HepG2 (cell line): ENCODE results near the gene LMTK2.

Experiments used
- ARNT ChIP-seq: fragments of 450-650 bp; IDR thresholded peaks from 2 replicates; pipeline ENCODE4 v1.6.1; 2017
- CREB1 ChIP-seq, 2 experiments: fragments of 450-650 bp in 1 of 2; IDR thresholded peaks; 2 replicates each; pipeline ENCODE4 v1.6.1; 2016 to 2017; ENCODE audit warnings: control low read depth in 1 of 2, mild to moderate bottlenecking in 1 of 2, missing compliant biosample characterization in 1 of 2, missing genetic modification characterization in 1 of 2
- CTCF ChIP-seq: sonication (generic); formaldehyde crosslinking; IDR thresholded peaks from 2 replicates; pipeline ENCODE4 v1.5.0; 2020; ENCODE audit warnings: mild to moderate bottlenecking, missing genetic modification reagents, moderate library complexity
- EZH2 ChIP-seq: conservative IDR thresholded peaks from 2 replicates; pipeline ENCODE4 v1.6.1; 2012; ENCODE audit warnings: mild to moderate bottlenecking, low read depth, low read length, moderate library complexity
- KAT8 ChIP-seq: IDR thresholded peaks from 2 replicates; pipeline ENCODE4 v1.6.1; 2016; ENCODE audit warnings: missing genetic modification reagents, missing compliant biosample characterization
- NRL ChIP-seq: sonication (generic); formaldehyde crosslinking; IDR thresholded peaks from 2 replicates; pipeline ENCODE4 v1.5.0; 2020; ENCODE audit warnings: missing genetic modification reagents, mild to moderate bottlenecking, moderate library complexity, borderline replicate concordance
- SMARCE1 ChIP-seq: fragments of 450-650 bp; IDR thresholded peaks from 2 replicates; pipeline ENCODE4 v1.6.1; 2017; ENCODE audit warnings: borderline replicate concordance
- SOX6 ChIP-seq, 2 experiments: fragments of 450-650 bp in 1 of 2; sonication (generic) in 1 of 2; formaldehyde crosslinking in 1 of 2; IDR thresholded peaks; 2 replicates each; pipeline versions ENCODE4 v1.4.0 to v1.6.1; 2017 to 2020; ENCODE audit warnings: antibody characterized with exemption in 1 of 2, mild to moderate bottlenecking in 1 of 2, missing genetic modification reagents in 1 of 2
- USF2 ChIP-seq, 2 experiments: sonication (generic) in 1 of 2; formaldehyde crosslinking in 1 of 2; IDR thresholded peaks; 2 replicates each; pipeline versions ENCODE4 v1.5.1 to v1.6.1; 2011 to 2020; ENCODE audit warnings: borderline replicate concordance in 1 of 2, low read depth in 1 of 2, low read length in 1 of 2, mild to moderate bottlenecking in 1 of 2, missing genetic modification reagents in 1 of 2, moderate library complexity in 1 of 2
- ZNF10 ChIP-seq: sonication (generic); formaldehyde crosslinking; IDR thresholded peaks from 2 replicates; pipeline ENCODE4 v1.4.0; 2020; ENCODE audit warnings: mild to moderate bottlenecking, low read depth, missing genetic modification reagents, borderline replicate concordance
- TF ChIP-seq, protein P1 (sequence below): IDR thresholded peaks from 2 replicates; pipeline ENCODE4 v1.6.1; 2012; ENCODE audit warnings: inconsistent platforms

DNA sequence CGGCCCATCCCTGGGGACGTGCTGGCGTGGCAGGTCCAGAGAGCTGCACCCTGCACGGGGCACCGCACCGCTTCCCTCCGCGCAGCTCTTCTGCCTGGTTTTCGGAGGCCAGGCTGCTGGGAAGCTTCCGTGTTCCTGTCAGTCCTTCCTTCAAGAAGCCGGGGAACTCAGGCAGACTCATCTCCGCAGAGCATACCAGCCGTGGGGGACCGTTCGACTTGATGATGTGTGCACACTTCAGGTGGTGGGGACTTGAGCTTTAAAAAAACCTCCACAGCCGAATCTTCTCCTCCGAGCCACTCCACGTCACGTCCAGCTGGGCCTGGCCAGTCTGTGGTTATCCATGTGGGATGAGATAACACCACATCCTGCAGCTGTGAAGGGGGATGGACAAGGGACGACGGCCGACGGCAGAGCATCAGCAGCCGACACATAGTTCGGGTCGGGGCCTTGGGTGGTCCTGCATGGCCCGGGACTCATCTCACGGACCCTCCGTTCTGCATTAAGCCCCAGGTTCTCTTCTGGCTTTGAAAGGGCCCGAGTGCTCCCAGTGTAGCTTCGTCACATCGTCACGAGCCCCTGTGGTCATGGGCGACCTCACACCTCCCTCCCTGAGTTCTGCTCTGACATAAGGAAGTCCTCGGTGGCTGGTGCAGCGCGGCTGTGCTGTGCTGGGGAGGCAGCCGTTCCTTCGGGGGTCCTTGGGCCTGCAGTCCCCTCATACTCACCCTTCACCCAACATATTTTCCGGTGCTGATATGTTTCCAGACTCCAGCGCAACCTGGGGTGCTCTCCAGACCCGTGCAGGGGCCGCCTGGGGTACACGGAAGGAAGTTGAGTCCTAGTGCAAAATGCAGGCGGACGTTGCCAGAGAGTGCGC is 100.0 kb downstream of the LMTK2 start:
- TF ChIP-seq, protein P1, sequence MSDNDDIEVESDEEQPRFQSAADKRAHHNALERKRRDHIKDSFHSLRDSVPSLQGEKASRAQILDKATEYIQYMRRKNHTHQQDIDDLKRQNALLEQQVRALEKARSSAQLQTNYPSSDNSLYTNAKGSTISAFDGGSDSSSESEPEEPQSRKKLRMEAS, result no peak
- TF ChIP-seq CTCF (CRISPR knock-in tag), result no peak
- no peak for TF ChIP-seq ZNF10 (CRISPR knock-in tag)
- TF ChIP-seq ARNT, result no peak
- TF ChIP-seq NRL (CRISPR knock-in tag), result no peak
- no peak for TF ChIP-seq SMARCE1
- TF ChIP-seq EZH2, result no peak
- TF ChIP-seq SOX6 (IDR thresholded peaks at IDR 0.05), result no peak
- no peak for TF ChIP-seq SOX6 (CRISPR knock-in tag; IDR thresholded peaks at IDR 0.05)
- no peak for TF ChIP-seq CREB1 (IDR thresholded peaks at IDR 0.05)
- TF ChIP-seq CREB1 (CRISPR knock-in tag; IDR thresholded peaks at IDR 0.05), result no peak
- no peak for TF ChIP-seq KAT8
- no peak for TF ChIP-seq USF2 (IDR thresholded peaks at IDR 0.05; ENCODE audit: low read depth, low read length)
- no peak for TF ChIP-seq USF2 (CRISPR knock-in tag; IDR thresholded peaks at IDR 0.05; ENCODE audit: borderline replicate concordance)
